Dermis blood vessel endothelial cell (primary cell): ENCODE data around the gene TMEM255B. TPM values are rescaled to one million over a fixed set of nuclear protein-coding genes. Genes with fewer than 3 reads are reported as not detected.
A peak's percentile ranks its signal among the peaks of the same experiment; 100 is the strongest.
"Not testable (repeated sequence)": the region's sequence is repeated elsewhere in the genome, so short reads cannot be mapped to it uniquely, and the experiment has no call there.

Source experiments
- DNase-seq: peaks from one replicate; pipeline ENCODE4 v3.0.0; 2010
- total RNA-seq: library from RNA; depleted of rRNA; stranded (reverse); fragments of >200 nt; gene quantifications from 2 replicates; pipeline ENCODE4 v1.2.3, GENCODE V29; 2014

The TMEM255B gene
- total RNA-seq, result 45.1 and 72.3 TPM in 2 replicates

DNA sequence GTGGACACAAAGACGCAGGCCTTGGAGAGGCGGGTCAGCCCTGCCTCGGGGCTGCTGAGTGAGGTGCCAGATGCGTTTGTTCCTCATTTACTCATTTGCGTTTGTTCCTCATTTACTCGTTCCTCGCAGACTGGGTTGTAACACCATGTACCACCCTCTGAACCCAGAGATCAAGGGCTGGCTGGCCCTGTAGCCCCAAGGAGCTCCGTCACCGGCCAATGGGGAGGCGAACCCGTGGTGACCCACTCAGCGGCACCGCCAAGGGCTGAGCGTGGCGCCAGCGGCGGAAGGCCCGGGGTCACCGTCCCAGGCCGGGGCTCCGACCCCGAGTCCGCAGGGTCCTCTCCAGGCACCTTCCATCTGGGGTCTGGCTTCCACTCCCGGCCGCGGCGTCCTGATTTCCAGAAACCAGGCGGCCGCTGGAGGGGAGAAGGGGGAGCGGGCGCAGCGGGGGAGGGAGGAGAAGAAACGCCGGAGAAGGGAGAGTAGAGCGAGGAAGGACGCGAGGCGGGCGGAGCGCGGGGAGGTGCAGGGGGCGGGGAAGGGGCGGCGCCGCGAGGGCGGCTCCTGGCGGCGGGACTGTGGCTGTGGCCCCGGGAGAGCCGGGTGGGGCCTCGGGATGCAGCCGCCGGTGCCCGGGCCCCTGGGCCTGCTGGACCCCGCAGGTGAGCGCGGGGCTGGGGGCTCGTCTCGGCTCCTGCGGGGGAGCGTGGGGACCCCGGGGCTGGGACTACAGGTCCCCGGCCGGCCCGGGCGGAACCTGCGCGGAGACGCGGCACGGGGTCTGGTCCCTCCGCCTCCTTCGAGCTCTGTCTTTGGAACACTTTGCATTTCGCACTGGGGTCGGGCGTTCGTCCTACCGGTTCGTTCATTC, at the start of gene TMEM255B:
Gene TMEM255B, plus strand, starts transcription at position 576 of the 874 bp plus-strand sequence. Its CDS starts 44 bp downstream, at position 620.
- DNase-seq, result peak; percentile 80

DNA sequence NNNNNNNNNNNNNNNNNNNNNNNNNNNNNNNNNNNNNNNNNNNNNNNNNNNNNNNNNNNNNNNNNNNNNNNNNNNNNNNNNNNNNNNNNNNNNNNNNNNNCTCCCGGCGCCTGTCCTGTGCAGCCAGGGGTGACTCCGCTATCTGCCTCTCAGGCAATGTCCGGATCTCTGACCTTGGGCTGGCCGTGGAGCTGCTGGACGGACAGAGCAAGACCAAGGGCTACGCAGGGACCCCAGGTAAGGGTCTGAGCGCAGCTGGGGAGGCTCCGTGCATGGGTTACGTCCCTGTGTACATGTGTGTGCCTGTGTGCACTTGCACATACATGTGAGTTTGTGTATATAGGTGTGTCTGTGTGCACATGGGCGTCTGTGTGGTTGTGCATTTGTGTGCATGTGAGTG, 36.1 kb upstream of the TMEM255B start:
- DNase-seq, result no peak

- no peak for DNase-seq
These were observed 35.5 kb upstream of the TMEM255B start for GRCh38 chr13:113723410-113724015.

DNA sequence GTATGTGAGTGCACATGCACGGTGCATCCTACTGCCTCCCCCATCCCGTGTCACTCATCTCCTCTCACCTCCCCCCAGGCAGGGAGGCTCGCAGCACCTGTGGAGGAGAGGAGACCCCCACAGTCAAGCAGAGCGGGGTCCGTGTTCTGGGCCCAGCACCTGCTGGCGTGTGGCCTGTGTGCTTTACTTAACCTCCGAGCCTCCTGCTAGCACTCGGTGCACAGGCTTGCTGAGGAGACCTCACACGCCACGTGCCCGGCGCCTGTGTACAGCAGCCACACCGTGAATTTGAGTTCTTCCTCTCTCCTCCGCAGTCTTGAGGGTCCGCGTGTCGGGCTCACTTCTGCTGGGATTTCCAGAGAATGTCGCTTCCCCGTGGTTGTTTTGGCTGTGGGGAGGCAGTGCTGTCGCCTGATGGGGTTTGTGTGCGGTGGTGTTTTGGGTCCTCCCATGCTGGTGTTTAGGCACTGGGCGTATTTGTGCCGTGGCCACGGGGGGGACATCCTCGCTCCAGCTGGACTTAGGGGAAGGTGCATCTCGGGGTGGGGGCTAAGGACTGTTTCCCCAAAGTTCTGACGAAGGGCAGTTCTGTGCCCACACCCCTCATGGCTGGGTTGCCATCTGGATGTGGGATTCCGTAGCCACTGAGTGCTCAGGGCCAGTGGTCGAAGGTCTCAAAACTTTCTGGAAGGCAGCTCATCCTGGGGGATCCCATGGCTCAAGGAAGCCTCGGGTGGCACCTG, 34.8 kb upstream of the TMEM255B start:
- no peak for DNase-seq

DNA sequence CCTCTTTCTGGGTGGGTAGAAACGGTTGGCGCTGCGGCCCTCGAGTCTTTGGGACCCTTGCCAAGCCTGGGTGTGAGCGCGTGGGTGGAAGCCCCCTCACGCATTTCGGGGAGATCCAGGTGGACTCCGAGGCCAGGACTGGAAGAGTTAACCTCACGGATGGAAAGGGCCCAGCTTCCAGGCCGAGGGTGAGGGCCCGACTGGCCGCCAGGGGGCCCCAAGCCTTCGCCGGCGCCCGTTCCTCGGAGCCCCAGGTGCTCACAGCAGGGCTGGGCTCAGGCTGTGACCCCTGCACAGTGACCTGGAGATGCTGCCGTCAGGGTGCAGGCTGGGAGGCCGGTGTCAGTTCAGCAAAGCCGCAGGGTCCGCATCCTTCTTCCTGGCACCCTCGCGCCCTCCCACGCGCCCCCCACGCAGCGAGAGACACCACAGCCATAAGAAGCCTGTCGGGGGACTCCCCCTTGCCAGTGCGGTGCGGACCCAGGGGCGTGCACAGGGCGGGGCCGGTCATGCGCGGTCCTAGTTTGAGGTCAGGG, 34.2 kb upstream of the TMEM255B start:
- DNase-seq, result peak; percentile 81

GRCh38 chr13:113725329-113726105, 33.5 kb upstream of the TMEM255B start:
- DNase-seq, result not testable (repeated sequence)

GRCh38 chr13:113726106-113726821, 32.8 kb upstream of the TMEM255B start:
- DNase-seq, result not testable (repeated sequence)

DNA sequence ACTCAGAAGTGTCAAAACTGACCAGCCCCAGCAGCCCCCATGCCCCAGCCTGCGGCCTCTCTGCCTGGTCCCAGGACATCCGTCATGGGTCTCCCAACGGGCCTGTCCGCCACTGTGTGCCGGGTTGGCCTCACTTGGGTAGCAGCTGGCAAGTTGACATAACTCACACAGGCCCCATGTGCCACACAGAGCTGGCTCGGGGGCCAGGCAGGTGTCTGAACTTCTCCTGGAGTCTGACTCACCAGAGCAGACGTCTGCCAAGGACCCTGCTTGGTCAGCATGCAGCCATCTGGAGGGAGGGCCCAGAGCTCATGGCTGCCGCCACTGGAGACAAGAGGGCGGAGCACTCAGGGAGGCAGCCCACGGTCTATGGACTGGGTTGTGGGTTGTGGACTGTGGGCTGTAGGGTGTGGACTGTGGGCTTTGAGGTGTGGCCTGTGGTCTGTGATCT, 32.0 kb upstream of the TMEM255B start:
- DNase-seq, result peak; percentile 41

- DNase-seq, result no peak
These were observed 30.4 kb upstream of the TMEM255B start for GRCh38 chr13:113728571-113729054.

DNA sequence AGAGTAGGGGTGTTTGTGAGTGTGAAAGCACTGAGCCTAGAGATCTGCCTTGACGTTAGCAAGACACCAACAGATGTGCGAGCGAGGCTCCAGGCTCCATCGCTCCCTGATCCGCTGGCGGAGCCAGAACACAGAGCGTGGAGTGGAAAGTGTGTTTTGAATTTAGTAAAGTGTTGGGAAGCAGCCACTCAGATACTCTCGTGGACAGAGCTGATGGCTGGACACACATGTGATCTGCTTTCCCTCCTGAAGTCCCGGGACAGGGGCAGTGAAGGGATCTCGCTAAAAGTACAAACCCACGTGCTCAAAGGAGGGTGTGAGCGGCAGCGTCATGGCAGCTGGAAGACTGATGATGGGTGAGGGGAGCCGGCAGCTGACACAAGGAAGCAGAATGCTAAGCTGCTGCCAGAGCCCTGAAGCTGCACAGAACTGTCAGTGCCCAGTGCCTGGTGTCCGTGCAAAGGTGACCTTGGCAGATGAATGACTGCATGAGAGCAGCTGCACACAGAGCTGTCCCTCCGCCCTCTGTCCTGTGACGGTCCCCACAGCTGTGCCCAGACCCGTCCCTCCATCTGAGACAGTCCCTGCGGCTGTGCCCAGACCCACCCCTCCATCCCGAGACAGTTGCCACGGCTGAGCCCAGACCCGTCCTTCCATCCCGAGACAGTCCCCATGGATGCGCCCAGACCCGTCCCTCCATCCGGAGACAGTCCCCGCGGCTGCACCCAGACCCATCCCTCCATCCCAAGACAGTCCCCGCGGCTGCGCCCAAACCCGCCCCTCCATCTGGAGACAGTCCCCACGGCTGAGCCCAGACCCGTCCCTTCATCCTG, 29.6 kb upstream of the TMEM255B start:
- DNase-seq, result no peak

- DNase-seq, result no peak
These were observed 28.8 kb upstream of the TMEM255B start for GRCh38 chr13:113730258-113730691.

DNA sequence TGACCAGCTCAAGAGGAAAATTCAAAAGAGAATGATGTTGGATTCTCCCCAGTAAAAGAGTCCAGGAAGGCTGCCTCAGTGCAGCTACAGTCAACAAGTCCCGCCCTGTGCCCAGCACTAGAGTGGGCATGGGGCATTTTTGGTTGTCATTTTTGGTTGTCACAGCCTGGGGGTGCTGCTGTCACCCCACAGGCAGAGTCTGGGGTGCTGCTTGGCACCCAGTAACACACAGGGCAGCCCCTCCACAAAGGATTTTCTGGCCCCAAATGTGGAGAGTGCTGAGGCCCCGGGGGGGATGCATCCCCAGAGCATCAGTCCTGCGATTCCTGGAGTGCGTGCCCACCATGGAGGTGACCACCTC, 28.2 kb upstream of the TMEM255B start:
- DNase-seq, result no peak

DNA sequence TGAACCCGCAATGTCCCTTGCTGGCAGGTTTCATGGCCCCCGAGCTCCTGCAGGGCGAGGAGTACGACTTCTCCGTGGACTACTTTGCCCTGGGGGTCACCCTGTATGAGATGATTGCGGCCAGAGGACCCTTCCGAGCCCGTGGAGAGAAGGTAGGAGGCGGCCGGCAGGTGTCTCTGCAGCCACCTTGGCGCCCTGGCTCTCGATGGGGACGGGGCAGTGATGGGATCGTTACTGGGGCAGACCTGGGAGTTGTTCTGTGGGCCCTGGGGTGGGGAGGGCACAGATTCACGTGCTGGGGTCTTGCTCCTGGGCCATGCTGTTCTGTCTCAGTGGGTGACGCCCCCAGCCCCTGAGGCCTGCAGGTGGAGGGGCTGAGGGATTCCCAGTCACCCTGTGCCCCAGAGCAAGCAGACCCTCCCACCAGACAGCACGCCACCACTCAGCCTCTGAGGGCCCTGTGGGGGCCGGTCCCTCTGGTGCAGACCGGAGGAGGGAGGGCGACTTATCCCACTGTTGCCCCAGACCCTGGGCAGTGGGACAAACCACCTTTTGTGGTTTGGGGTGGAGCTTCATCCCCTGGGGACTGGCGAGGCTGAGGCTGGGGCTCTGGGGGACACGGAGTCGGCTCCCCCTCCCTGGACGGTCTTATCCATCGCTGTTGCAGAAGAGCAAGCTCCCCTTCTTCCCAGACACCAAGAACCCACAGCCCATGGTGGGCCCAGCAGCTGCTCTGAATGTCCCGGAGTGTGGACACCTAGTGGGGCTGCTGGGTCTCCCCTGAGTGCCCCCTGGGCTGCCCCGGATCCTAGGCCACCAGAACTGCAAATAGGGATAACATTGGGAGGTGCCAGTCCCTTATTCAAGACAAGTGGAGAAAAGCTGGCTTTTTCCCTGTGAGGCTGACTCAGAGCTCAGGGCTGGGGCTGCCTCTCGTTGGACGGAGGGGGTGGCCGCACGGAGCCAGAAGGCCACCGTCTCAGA, 27.5 kb upstream of the TMEM255B start:
- DNase-seq, result no peak

DNA sequence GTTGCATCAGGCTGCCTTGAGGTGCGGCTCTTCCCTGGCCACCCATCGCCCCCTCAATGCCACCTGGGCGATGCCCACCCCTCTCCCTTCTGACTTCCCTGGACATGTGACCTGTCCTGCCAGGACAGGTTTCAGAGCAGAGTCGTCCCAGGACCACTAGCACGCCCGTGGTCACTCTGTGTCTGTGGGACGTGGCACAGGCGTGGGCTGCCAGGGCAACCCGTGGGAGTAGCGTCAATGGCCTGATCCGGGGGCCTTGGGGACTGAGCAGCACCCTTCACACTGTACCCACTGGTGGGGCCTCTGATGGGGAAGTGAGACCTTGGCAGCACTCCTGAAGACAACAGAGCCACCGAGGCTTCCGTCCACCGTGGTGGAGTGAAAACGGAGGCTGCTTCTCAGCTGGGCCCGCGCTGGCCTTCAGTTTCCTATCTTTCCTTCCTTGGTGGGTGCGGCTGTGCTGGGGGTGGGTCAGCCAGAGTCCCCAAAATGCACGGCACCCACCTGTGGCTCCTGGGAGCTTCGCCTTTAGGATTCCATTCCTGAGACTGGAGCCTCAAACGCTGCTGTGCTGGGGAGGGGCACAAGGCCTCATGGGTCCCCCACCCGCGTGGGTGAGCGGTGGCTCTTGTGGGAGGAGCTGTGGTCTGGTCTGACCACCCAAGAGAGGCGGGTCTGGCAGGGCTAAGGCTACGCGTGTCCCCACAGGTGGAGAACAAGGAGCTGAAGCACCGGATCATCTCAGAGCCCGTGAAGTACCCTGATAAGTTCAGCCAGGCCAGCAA, 26.7 kb upstream of the TMEM255B start:
- DNase-seq, result no peak

GRCh38 chr13:113732961-113733950, 25.8 kb upstream of the TMEM255B start:
- no peak for DNase-seq

DNA sequence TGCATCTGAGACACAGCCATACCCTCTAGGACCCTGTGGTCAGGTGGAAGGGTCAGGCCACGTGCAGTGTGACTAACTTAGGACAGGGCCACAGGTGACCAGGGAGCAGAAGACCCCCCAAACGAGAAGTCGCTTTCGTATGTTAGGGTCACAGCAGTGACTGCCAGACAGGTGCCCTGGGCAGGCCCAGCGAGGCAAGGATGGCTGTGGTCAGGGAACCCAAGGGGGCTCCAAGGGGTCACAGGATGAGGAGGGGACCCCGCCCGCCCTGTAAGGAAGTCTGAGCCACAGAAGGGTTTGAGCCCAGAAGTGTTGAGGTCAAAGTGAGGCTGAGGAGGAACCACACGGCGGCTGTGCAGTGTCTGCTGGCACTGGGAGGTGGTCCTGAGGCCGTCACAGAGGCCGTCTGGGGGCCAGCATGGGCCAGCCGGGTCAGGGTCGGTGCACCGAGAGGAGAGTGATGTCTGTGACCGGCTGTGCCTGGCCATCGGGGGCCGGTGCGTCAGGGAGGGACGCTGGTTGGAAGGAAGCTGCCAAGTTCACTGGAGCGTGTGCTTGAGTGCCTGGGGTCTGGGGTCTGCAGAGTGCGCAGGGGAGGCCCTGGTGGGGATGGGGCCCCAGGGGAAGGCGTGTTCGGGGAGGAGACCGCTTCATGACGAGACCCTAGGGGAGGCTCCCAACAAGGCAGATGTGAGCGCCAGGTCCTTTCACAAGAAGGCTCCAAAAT, 24.8 kb upstream of the TMEM255B start:
- DNase-seq, result no peak
